Stimulated activated CD8-positive, alpha-beta memory T cell treated with anti-CD3 and anti-CD28 coated beads, Interleukin-7, amount 100 ng/mL, for 1 hour (primary cell): ENCODE results near the gene CHN2.

Source experiments
- DNase-seq, 2 donors: peaks; one replicate each; pipeline ENCODE4 v3.0.0-alpha.2; 2020; ENCODE audit warnings: low read depth in 2 of 2

Gene CHN2

DNA sequence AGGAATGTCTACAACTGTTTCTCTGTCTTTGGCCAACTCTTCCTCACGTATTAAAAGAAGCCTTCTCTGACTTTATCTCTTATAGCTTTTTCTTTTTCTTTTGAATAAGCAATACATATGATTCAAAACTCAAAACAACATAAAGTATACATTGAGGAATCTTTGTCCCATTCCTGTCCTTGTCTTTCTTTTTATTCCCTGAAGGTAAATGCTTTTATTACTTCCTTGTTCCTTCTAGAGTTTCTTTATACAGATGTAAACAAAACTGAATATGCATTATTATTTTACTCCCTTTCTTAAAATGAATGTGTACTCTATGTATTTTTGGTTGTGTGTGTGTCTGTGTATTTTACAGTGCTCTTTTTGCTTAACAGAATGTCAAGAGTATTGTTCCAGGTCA lies 170.1 kb downstream of the CHN2 start:
- no peak for DNase-seq

- no peak for DNase-seq
Measured at GRCh38 chr7:29365423-29365822, 170.8 kb downstream of the CHN2 start.

- no peak for DNase-seq
Measured at GRCh38 chr7:29367784-29368183, 173.2 kb downstream of the CHN2 start.

DNA sequence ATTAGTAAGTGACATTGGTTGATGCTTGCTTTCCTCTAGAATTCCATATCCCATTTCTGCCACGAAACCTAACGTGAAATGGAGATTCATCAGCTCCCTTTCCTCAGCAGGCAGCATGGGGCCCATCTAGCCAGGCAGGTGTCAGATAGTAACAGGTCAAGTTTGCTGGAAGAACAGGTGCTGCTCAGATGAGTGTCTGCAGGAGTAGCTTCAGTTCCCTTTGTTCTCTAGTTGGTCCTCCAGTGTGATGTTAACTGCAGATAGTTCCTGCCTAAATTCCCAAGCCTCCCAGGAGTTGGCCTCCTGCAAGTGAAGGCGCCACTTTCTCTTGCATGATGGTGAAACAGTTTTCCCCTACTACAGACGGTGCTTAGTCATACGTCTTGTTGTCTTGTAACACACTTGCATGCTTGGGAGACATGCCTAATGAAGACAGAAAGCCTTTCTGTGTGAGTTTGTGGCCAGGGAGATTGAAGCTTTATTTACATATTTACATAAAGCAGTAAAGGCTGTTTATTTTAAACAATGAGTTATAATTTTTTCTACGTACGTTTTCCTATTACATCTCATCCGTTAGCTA lies 175.4 kb downstream of the CHN2 start:
- DNase-seq: no peak

DNA sequence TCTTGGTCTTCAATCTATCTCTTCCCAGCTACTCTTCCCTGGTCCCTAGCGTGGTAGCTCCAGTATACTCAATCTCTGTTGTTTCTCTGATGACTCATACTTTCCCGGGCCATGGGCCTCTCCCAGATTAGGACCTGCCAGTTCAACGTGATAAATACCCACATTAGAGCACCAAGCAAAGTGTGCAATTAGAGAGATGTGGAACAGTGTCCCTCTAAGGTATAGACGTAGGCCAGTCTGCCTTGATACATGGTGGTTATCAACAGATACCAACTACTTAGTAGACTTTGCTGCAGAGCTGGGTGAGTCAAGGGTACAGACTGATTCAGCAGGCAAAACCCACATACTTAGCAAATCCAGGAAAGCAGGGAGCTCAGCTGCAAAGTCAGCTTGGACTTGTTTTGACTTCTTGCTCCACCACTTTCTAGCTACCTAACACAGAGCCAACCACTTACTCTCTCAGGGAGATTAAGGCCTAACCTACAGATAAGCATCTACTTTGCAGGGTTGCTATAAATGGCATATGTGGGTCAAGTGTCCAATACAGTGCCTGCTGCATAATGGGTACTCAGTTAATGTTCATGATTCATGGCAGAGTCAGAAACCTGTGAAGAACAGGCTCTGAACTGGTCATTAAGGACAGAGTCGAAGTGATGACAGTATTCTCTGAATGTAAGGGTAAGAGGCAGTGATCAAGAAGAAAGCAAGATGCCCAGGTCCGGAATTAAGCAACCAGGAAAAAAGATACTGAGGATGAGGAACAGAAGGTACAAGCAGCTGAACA lies 176.1 kb downstream of the CHN2 start:
- DNase-seq: no peak

DNA sequence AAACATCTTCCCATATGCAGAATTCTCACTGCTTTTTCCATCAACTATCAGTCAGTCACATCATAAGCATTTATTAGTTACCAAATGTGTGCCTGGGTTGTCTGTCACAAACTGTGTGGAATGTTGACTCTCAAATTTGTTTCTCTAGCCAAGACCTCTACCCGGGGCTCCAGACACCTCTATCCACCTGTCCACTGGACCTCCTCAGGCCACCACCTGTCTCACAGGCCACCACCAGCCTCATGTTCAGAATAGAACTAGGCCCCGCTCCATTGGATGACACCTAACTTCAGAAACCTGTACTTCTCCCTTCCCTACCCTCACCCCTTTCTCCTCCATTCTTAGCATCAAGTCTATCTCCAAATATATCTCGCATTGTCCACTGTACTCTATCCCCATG lies 176.9 kb downstream of the CHN2 start:
- DNase-seq: no peak

- DNase-seq: no peak
Measured at GRCh38 chr7:29372351-29373090, 177.9 kb downstream of the CHN2 start.

- DNase-seq: no peak
Measured at GRCh38 chr7:29375641-29376562, 181.3 kb downstream of the CHN2 start.

- DNase-seq: no peak
Measured at GRCh38 chr7:29377718-29378117, 183.1 kb downstream of the CHN2 start.

DNA sequence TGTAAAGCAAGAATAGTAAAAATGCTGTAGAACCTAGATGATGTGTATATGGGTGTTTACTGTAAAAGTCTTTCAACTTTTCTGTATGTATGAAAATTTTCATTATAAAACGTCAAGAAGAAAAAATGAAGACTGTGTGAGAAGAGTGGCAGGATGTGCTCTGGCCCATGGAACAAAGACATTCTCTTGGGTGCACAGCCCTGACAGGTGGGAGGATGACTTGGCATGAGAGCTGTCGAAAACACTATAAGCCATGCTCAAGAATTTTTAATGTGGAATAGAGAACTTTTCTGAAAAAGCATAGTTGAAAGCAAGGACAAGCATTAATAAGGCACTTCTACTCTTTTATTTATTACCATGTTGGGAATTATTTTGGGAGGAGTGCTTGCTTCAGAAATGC lies 185.0 kb downstream of the CHN2 start:
- DNase-seq: no peak

DNA sequence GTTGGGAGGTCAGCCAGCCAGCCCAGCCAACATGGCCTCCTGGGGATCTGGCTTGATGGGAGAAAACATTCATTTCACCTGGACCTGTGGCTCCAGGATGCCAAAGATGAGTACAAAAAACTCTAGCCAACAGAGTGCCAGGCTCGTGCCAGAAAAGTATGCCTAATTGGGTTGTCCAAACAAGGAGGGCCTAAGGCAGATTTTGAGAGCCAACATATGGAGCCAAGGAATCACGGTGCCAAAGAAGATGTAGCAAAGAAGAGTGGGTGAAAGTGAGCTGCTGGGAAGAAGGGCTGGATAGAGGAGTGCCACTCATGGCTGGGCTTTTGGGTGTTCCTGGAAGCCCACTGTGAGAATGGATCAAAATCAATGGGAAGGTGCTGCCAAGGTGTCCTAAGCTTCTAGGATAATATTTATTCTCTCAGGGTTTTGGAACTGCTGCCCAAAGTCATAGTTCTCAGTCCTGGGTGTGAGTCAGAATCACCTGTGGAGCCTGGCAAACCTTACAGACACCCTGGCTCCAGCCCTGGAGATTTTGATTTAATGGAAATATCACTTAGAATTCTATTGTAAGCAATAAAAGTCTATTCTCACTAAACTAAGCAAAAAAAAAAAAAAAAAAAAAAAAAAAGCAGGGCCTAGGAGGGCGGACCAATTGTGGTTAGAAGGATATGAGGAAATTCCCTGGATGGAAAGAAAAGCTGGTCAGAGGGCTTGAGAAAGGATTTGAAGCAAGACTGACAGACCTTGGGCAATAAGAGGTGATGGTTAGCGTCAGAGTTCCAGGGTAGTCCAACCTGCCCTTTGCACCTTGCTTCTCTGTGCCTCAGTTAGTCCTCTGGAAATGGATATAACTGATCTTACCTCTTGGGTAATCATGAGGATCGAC lies 186.9 kb downstream of the CHN2 start:
- DNase-seq: no peak

GRCh38 chr7:29384277-29384676 lies 189.7 kb downstream of the CHN2 start:
- DNase-seq: no peak

GRCh38 chr7:29385214-29385814 lies 190.7 kb downstream of the CHN2 start:
- no peak for DNase-seq

GRCh38 chr7:29386196-29386765 lies 191.7 kb downstream of the CHN2 start:
- DNase-seq: no peak

DNA sequence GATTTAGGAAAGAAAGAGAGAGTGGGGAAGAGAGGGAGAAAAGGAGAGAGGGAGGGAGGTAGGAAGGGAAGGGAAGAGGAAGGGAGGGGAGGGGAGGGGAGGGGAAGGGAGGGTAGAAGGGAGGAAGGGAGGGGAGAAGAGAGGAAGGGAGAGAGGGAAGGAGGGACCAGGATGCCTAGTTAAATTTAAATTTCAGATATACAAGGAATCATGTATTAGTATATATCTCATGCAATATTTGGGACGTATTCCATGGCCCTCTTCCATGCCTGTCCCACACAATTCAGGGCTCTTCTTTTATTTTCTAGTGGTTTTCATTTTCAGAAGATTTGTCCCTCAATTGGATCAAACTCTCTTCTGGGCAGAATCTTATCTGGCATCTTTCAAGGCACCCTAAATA lies 196.7 kb downstream of the CHN2 start:
- DNase-seq: no peak

DNA sequence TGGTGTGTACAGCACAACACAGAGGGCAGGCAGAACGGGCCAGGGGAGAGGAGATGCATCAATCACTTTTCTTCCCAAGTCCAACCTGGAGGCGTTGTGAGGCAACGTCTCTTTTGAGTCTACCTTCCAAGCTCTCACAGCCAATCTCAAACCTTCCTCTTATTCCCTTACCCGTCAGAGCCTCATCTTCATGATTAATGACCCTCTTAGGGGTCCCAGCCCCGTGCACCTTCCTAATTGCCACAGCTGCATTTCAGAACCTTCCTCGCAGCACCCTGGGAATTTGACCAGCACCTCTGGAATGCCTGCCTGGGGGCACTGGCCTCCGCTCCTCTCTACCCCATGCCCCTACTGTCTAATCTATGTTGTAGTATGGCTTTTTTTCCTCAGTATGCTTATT lies 199.7 kb downstream of the CHN2 start:
- DNase-seq: no peak

GRCh38 chr7:29396563-29396962 lies 202.0 kb downstream of the CHN2 start:
- DNase-seq: no peak

- no peak for DNase-seq
Measured at GRCh38 chr7:29397398-29397797, 202.8 kb downstream of the CHN2 start.

GRCh38 chr7:29398011-29398410 lies 203.4 kb downstream of the CHN2 start:
- DNase-seq: no peak

DNA sequence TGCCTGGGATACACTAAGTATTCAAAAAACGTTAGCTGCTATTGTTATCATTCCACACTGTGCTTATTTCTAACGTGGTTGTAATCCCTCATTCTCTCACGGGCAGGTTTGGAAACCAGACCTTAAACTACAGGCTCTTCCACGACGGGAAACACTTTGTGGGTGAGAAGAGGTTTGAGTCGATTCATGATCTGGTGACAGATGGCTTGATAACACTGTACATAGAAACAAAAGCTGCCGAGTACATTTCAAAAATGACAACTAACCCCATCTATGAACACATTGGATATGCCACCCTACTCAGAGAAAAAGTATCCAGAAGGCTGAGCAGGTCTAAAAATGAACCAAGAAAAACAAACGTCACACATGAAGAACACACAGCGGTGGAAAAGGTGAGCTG lies 205.9 kb downstream of the CHN2 start:
- DNase-seq: no peak
